ENCODE results near the gene LRRC30.

LRRC30 gene

DNA sequence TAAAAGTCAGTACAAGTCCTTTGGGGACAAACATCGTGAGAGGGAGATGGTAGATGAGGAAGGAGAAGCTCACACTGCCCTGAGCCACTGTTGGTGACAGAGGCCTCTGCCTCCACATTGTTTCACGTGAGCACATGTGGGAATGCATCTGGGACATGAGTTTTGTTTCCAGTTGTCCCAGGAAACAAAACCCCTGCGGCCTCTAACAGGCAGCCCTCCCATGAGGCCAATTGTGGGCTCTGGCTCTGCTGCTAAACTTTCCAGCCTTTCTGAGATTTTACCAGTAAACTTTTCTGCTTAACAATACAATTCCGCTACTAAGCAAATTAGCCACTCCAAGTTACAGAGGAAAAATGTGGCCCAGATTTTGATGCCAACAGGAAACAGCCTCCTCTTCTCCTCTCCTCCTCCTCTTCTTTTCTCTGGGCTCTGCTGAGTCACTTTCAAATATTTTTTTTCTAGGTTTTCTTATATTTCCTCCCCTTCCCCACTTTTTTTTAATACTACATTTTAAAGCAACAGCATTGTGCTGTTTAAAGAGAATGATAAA is 23.4 kb upstream of the LRRC30 start:
- H3K4me3 ChIP-seq (replicated peaks; ENCODE audit: low read depth, low read length): no peak overlapping the region
- no peak for DNase-seq (ENCODE audit: extremely low read depth, low read depth)
- TF ChIP-seq, protein P1, sequence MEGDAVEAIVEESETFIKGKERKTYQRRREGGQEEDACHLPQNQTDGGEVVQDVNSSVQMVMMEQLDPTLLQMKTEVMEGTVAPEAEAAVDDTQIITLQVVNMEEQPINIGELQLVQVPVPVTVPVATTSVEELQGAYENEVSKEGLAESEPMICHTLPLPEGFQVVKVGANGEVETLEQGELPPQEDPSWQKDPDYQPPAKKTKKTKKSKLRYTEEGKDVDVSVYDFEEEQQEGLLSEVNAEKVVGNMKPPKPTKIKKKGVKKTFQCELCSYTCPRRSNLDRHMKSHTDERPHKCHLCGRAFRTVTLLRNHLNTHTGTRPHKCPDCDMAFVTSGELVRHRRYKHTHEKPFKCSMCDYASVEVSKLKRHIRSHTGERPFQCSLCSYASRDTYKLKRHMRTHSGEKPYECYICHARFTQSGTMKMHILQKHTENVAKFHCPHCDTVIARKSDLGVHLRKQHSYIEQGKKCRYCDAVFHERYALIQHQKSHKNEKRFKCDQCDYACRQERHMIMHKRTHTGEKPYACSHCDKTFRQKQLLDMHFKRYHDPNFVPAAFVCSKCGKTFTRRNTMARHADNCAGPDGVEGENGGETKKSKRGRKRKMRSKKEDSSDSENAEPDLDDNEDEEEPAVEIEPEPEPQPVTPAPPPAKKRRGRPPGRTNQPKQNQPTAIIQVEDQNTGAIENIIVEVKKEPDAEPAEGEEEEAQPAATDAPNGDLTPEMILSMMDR (IDR thresholded peaks at IDR 0.05; ENCODE audit: low read depth, low read length, missing control alignments): no peak

DNA sequence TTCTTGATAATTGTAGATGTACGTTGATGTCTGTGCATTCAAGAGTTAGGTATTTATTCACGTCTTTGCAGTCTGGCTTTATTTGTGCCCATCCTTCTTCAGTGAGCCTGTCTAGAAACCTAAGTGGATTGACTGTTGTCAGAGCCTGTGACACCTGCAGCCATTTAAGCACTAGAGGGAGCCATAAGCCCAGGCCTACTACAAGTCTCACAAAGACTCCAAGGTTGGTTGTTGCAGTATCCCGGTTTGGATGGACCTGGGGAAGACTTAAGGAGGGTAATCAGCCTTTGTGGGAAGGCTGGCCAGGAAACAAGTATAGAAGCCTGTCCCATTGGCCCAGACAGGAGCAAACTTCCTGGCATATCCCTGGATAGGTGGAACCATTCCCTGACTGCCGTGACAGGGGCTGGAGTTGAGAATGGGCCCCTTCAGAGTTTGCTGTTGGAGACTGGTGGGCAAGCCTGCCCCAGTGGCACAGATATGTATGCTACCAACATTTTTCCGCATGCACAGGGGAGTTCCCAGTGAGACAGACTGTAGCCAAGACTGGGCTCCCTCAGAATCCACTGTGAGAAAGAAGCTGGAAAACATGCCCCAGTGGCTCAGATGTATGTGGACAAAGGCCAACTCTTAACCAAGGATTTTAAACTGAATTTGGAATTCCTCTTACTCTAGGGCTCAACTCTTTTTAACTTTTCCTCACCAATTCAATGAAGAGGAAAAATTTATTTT is 9.3 kb upstream of the LRRC30 start:
- TF ChIP-seq, protein P1 (IDR thresholded peaks at IDR 0.05; ENCODE audit: low read depth, low read length, missing control alignments): peak; percentile 87
- H3K4me3 ChIP-seq (replicated peaks; ENCODE audit: low read depth, low read length): no peak overlapping the region
- DNase-seq (ENCODE audit: extremely low read depth, low read depth): peak; percentile 42

DNA sequence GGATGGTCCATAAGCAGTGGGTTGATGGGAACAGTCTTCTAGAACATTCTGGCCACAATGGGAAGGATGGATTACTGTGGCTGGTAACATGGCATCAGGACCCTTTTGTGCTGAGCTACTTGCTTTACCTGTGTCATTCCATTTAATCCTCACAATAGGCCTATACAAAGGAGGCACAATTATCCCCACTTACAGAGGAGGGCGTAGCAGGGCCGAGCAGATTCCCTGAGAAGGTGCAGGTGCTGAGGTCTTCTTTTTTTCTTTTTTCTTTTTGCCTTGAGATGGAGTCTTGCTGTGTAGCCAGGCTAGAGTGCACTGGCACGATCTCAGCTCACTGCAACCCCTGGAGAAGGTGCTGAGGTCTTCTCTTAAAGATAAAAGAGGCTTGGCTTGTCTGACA is 6.7 kb upstream of the LRRC30 start:
- TF ChIP-seq, protein P1 (IDR thresholded peaks at IDR 0.05; ENCODE audit: low read depth, low read length, missing control alignments): no peak
- DNase-seq (ENCODE audit: extremely low read depth, low read depth): no peak
- no peak overlapping the region for H3K4me3 ChIP-seq (replicated peaks; ENCODE audit: low read depth, low read length)

DNA sequence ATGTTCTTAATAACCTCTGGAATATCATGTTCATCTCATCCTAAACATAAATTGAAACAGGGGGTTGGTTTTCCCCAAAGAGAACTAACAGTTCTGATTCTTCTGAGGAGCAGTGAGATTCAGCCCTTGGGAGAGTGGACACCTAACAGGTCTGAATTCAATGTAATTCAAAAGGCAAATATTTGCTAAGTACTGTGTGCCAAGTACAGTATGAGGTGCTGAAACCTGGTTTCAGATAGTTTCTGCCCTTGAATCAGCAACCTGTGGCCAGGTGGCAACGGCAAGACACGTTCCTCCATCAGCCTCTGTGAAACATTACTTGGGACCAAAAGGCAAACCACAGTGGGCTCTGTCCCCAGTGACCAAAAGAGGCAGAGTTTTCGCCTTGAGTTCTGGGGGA is 1.3 kb downstream of the LRRC30 start:
- DNase-seq (ENCODE audit: extremely low read depth, low read depth): no peak
- no peak overlapping the region for H3K4me3 ChIP-seq (replicated peaks; ENCODE audit: low read depth, low read length)
- TF ChIP-seq, protein P1 (IDR thresholded peaks at IDR 0.05; ENCODE audit: low read depth, low read length, missing control alignments): no peak

DNA sequence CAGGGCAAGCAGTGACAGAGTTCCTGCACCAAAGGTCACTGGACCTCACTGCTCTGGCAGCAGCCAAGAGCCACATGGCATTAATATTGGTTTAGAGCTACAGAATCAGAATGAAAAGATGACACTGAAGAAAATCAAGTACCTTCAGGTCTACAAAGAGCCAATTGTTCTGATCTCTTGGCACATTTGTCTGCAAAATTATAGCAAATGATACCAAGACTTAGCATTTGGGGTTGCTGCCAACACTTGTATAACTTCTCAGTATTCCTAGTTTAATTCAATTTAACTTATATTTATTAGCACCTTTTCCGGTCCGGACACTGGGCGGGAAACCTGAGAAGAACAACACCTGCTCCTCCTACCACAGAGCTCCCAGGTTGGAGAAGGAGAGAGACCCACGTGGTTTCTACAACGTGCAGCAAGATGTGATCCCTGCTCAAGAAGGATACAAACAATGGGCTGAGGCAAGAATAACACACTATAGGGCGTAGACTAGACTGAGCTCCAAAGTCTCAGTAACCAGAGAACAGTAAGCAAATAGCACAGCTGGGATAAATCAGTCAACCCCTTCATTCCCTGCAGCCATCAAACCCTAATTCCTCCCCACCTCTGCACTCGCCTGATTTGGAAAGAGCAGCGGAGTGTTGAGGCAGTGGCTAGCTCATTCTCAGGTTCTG is 2.4 kb downstream of the LRRC30 start:
- H3K4me3 ChIP-seq (replicated peaks; ENCODE audit: low read depth, low read length): no peak overlapping the region
- DNase-seq (ENCODE audit: extremely low read depth, low read depth): no peak
- TF ChIP-seq, protein P1 (IDR thresholded peaks at IDR 0.05; ENCODE audit: low read depth, low read length, missing control alignments): no peak

DNA sequence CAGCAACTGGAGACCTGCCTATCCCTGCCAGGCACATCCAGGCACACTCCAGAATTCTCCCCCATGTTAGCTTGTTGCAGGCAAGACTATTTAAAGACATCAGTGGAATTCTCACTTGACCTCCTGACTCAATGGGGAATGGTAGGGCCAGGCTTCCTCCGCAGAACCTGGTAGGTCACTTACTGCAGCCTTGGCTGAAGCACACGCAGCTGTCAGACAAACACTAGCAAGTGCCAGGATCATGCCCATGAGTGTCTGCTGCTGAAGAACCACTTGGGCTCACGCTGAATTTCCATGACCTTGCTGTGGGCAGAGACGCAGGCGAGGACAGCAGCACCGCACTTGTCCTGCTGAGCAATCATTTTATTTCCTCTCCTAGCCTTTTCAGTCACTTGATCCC is 3.2 kb downstream of the LRRC30 start:
- TF ChIP-seq, protein P1 (IDR thresholded peaks at IDR 0.05; ENCODE audit: low read depth, low read length, missing control alignments): no peak
- no peak overlapping the region for H3K4me3 ChIP-seq (replicated peaks; ENCODE audit: low read depth, low read length)
- no peak for DNase-seq (ENCODE audit: extremely low read depth, low read depth)

Data from HFF-Myc (cell line).